Omental fat pad (tissue), 4 donors: Measurements from ENCODE around the gene MAD2L1. TPM values are rescaled to one million over a fixed set of nuclear protein-coding genes. Genes with fewer than 3 reads are reported as not detected.

Experiments used
- ATAC-seq: fragments of 150-250 bp; one replicate; pipeline ENCODE4 v1.9.1; 2016; ENCODE audit warnings: mild to moderate bottlenecking, moderate library complexity; ENCODE audit not compliant: low FRiP score
- DNase-seq: peaks from one replicate; pipeline ENCODE4 v3.0.0-alpha.2; 2019; ENCODE audit warnings: low spot score
- total RNA-seq, 4 donors: library from RNA; depleted of rRNA; stranded (reverse); fragments of >200 nt; gene quantifications; one replicate each; pipeline ENCODE4 v1.1.0, GENCODE V29; 2016
- TF ChIP-seq, protein P1 (sequence below), 3 donors: fragments of 450-650 bp; IDR thresholded peaks; one replicate each; pipeline ENCODE4 v1.5.1; 2016 to 2017; ENCODE audit warnings: antibody characterized with exemption in 3 of 3, mild to moderate bottlenecking in 3 of 3, moderate library complexity in 2 of 3

Gene MAD2L1
- total RNA-seq, 4 donors from 2014 or later = 0.31 to 2.0 (median 1.2) TPM

GRCh38 chr4:120059036-120059435, 7.6 kb downstream of the MAD2L1 start:
- DNase-seq (no peak), ATAC-seq (no peak)
- TF ChIP-seq, protein P1, sequence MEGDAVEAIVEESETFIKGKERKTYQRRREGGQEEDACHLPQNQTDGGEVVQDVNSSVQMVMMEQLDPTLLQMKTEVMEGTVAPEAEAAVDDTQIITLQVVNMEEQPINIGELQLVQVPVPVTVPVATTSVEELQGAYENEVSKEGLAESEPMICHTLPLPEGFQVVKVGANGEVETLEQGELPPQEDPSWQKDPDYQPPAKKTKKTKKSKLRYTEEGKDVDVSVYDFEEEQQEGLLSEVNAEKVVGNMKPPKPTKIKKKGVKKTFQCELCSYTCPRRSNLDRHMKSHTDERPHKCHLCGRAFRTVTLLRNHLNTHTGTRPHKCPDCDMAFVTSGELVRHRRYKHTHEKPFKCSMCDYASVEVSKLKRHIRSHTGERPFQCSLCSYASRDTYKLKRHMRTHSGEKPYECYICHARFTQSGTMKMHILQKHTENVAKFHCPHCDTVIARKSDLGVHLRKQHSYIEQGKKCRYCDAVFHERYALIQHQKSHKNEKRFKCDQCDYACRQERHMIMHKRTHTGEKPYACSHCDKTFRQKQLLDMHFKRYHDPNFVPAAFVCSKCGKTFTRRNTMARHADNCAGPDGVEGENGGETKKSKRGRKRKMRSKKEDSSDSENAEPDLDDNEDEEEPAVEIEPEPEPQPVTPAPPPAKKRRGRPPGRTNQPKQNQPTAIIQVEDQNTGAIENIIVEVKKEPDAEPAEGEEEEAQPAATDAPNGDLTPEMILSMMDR (IDR thresholded peaks at IDR 0.05) = no peak

GRCh38 chr4:120057416-120057815, 9.2 kb downstream of the MAD2L1 start:
- DNase-seq (no peak), ATAC-seq (no peak)
- TF ChIP-seq, protein P1 (IDR thresholded peaks at IDR 0.05) = no peak

GRCh38 chr4:120056246-120056645, 10.4 kb downstream of the MAD2L1 start:
- DNase-seq = no peak
- ATAC-seq = no peak
- TF ChIP-seq, protein P1 (IDR thresholded peaks at IDR 0.05) = no peak

DNA sequence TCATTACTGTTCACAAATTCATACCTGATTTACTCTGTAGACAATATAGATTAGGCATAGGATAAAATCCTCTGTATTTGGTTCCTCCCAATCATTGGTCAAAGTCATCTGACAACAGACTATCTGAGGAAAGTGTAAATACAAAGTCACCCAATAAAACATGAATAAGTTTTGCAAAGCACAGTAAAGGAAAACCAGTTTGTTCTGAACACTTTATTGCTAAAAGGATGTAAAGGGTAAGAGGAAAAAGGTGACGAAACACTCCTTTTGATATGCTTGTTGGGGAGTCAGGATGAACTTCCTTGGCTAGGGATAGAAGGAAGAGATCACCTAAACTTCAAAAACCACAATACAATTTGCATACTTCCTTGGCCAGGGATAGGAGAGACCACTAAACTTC, 10.9 kb downstream of the MAD2L1 start:
- no peak for ATAC-seq
- TF ChIP-seq, protein P1 (IDR thresholded peaks at IDR 0.05) = no peak
- DNase-seq = no peak

- DNase-seq (no peak), ATAC-seq (no peak)
- TF ChIP-seq, protein P1 (IDR thresholded peaks at IDR 0.05) = no peak
Measured at GRCh38 chr4:120055162-120055561, 11.5 kb downstream of the MAD2L1 start.

DNA sequence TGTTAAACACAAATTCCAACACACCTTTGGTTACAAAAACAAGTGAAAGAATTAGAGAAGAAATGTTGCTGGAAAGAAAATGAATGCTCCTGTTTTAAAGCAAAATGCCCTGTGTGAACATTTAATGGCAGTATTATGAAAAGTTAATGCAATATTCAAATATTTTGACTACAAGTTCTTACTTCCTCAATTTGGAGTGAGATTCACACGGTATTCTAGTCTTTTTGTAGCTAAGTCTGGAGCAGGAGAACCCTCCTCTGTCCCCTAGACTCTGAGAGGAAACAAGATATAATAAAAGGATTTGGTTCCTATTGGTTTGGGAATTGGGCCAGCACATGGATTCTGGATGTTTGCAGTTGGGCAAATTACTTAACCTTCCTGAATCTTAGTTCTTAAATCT, 12.7 kb downstream of the MAD2L1 start:
- TF ChIP-seq, protein P1 (IDR thresholded peaks at IDR 0.05) = no peak
- no peak for ATAC-seq
- DNase-seq = no peak

DNA sequence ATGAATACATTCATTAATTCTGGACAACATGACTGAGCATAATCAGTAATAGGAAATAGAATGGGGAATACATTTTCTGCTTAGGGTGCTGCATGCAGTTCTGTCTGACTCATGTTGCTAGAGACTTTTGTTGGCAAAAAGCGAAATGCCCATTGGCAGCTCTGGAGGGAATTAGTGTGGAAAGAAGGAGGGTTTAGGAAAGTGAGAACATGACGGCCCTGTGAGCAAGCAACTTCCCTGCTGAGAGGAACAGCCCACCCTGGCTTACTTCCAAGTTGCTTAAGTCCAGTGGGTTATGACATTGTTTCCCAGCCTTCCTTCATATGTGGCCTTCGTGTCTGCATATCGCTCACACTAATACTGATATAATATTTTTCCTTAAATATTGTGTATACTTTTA, 13.8 kb downstream of the MAD2L1 start:
- no peak for DNase-seq
- TF ChIP-seq, protein P1 (IDR thresholded peaks at IDR 0.05) = no peak
- peak; percentile 35 for ATAC-seq
